GM21360 (cell line): Measurements from ENCODE around the gene RIGI.
"Not testable (repeated sequence)": the region's sequence is repeated elsewhere in the genome, so short reads cannot be mapped to it uniquely, and the experiment has no call there.

Experiments
- ATAC-seq: cut with Tn5 transposase; IDR thresholded peaks from one replicate; pipeline ENCODE4 v1.9.1; 2021; ENCODE audit warnings: mild to moderate bottlenecking, moderate library complexity; ENCODE audit not compliant: unreplicated experiment

The RIGI gene

DNA sequence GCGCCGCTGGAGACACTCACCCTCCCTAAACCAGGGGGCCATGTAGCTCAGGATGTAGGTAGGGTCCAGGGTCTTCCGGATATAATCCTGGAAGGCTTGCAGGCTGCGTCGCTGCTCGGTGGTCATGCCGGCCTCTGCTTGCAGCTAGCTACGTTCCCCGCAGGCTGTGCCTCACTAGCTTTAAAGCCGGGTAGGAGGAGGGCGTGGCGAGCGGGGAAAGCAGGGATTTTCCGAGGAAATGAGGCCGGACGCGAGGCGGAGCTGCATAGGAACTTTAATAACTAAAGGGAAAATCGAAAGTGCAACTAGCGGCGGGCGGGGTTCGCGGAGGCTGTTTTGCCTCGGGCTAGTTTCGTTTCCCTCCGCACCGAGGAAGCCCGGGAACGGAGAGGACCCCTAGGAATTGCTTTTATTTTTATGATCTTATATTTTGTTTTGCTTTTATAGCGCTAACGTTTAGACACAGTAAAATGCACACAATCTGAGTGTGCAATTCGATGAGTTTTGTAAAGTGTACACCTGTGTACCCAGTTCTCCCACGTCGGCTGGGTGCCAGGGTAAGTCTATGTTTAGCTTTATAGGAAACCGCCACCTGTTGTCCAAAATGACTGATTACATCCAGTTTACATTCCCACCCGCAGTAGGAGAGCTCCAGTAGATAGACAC is at the start of gene RIGI:
Gene RIGI (minus strand): TSS at position 156 of the 666 bp plus-strand sequence. CDS start 30 bp downstream, at position 126.
- ATAC-seq, result peak; percentile 75

DNA sequence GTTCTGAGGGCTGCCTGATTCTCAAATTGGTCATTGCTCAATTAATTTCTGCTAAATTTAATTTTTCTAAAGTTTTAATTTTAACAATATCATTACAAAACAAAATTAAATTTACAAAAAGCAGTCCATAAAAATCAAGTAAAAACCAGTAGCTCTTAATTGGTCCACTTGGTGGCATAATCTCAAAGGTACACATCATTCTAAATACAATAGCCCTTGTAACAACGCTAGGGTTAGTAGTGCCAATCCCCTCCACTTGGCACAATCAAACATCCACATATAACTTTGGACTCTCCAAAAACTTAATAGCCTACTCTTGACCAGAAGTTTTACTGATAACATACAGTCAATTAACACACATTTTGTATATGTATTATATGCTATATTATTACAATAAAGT is 48.9 kb upstream of the RIGI start:
- no peak for ATAC-seq

DNA sequence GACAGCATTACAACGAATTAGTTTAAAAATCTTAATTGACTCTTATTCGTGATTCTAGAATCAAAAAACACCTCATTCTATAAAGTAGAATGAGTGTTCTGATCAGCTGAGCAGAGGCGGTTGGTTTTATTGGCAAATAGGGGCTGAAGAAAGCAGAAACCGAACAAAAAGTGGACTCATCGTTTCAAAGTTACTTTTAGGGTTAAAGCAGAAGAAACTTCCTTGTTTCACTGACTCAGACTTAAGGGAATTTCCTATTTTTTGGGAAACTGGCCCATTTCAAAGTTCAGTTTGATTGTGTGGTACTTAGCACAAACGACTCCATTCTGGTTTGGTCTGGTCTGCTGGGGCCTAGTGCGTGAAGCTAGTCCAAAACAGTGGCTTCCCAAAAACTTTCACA is 47.8 kb upstream of the RIGI start:
- no peak for ATAC-seq

DNA sequence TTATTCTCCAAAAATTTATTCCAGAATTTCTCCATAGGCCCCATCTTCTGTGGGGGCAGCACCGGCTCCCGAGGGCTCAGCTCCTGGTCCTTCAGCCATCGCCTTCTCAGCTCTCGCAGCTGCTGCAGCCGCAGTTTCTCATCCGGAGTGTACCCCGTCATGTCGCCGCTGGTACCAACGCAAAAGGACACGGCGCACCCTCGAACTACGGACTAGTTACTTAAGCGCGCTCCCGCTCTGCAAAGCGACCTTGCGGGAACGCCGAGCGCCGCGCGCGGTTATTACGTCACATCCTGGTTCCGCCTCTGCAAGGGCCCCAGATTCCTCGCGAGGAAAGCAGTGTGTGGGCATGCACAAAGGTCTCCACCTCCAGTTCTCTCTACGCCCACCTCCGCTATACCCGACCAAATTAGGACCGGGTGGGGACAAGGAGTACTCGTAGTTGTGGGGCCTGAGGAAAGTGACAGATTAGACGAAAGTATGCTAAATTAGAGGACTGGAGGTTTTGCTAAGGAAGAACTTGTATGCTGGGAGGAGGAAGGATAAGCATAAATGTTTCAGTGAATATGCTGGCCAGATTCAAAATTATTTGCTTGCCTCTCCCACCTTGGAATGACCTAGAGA is 47.0 kb upstream of the RIGI start, which contains the start of gene NDUFB6:
Gene NDUFB6 (minus strand): TSS at position 260 of the 624 bp plus-strand sequence. CDS start 99 bp downstream, at position 161.
- peak; percentile 82 for ATAC-seq

DNA sequence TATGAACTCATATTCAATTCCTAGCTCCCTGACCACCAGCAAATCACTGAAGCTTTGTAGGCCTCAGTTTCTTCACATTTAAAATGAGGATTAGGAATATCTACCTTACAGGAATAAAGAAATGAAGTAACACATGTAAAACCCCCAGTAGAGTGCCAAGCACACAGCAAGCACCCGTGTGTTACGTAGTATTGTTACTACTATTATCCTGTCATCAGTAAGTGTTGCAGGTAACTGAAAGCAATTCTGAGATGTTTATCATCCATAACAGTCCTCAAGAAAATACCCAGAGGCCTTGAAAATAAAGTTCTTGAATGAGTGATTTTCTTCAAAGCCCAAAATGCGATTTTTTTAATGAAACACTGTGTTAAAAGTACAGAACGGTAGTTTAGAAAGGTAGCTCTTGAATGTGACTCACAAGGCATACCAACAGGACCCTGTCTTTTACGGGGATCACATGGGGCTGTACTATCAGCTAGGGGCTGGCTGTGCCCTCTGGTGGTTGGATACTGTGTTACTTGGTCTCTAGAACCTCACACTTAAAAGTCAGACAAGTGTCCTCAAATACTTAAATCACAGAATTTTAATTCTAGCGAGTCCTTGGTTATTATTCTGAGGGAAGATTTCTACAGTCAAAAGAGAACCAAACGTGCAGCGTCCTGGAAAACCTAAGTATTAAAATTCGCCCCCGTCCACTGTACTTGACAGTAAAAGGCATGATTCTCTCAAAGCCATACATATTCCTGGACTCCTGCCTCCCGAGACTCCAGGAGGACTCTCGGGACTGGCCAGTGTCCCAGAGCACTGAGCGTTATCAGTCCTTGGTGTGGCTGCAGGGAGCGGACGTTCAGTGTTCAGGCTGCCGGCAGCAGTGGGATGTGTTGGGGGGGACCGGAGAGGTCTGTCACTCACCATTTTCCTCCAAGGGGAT is 46.2 kb upstream of the RIGI start:
- ATAC-seq, result peak; percentile 89

DNA sequence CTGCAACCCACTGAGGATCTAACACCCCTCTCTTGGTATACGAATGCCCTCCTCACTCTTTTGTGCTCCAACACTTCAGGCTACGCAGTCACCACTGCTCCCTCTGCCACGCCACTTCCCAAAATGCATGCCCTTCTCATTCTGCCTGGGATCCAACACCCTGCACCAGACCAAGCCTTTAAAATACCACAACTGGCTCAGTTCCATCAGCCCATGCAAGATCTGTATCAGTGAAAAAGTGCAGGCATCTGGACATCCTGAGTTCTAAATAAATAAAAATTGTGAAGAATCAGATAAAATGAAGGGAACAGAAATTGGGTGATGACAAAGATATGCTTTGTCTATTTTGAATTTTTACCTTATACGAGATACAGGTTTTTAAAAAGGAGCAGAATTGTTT is 44.3 kb upstream of the RIGI start:
- ATAC-seq, result no peak

DNA sequence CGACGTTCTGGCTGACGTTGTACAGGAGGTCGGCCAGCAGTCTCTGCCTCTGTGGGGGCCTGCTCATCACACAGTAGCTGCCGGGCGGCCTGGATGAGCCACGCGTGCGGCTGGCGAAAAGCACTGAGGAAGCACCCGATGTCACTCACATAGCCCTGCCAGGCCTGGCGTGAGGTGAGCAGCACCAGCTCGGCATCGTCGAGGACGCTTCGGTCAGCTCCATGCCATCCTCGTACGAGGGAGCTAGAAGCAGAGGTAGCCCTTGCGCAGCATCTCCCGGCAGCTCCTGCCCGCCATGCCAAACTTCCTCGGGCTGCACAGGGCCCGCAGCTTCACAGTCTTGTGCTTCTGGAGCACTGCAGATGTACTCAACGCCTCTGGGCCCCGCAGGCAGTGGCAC is 40.8 kb upstream of the RIGI start:
- no peak for ATAC-seq

DNA sequence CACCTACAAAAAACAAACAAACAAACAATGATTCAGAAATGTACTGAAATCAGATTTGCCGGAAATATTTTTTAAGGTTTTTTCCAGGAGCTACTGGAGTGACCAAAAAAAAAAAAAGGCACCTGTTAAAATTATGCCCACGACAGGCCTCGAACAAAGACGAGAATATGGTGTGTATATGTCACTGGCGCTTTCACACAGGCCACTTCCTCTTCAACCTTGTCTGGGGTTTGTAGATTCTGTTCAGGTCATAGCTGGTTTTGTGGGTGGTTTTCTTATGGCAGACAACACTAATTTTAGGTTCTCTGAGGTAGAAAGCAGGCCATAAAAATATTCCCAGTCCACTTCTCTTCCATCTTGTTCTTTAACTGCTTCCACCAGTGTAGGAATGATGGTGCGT is 40.0 kb upstream of the RIGI start:
- ATAC-seq, result no peak

DNA sequence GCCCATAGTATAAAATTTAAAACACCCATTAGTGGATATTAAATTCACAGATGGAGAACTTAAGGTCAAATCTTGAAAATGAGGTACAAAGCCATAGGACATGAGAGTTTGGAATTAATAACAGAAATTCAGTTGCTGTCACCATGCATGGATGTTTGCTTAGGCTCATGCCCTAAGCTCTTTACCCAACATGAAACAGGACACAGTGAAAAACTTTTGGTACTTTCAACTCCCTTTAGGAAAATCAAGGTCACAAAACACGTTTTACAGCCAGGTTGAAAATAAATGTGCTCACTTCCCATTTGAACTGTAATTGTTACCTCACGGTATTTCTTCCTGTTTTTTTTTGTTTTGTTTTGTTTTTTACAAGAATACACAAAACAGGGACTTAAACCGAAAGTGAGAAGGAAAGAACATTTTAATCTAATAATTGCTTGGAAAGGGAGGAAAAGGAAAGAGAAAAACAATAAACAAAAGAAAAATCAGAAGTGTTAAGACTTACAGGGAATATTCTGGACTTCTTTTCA is 32.5 kb upstream of the RIGI start:
- ATAC-seq, result no peak

DNA sequence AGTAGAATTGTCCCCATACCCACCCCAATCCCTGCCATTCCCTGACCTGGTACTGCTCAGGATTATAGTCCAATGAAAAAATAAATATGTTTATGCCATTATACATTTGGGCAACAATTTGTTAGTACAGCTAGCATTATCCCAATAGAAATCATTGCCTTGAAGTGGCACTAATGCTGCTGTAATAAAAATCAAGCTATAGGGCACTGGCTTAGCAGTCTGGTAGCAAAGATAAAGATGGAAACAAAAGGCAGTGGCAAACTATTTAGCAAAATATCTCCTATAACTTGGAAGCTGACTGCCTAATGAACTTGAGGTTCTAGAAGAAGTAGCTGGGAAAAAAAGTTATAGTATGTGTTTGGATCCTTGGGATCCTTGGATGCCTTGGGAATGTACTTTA is 28.6 kb upstream of the RIGI start:
- no peak for ATAC-seq

DNA sequence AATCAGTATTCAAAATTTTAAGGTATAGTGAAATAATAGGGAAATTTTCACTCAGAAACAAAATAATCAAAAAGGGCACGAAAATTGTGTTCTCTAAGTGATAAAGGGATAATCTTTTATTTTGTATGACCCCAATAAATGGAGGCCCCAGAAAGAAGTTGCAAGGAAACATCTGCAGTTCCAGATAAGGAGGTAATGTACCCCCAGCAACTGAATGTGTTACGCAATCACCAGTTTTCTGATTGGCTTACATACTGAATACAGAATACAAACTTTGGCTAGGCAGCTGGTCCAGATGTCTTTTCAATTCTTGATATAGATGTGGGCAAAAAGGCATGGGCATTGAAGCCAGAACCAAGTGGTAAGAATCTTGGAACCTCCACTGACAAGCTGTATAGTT is 28.1 kb upstream of the RIGI start:
- ATAC-seq, result no peak

DNA sequence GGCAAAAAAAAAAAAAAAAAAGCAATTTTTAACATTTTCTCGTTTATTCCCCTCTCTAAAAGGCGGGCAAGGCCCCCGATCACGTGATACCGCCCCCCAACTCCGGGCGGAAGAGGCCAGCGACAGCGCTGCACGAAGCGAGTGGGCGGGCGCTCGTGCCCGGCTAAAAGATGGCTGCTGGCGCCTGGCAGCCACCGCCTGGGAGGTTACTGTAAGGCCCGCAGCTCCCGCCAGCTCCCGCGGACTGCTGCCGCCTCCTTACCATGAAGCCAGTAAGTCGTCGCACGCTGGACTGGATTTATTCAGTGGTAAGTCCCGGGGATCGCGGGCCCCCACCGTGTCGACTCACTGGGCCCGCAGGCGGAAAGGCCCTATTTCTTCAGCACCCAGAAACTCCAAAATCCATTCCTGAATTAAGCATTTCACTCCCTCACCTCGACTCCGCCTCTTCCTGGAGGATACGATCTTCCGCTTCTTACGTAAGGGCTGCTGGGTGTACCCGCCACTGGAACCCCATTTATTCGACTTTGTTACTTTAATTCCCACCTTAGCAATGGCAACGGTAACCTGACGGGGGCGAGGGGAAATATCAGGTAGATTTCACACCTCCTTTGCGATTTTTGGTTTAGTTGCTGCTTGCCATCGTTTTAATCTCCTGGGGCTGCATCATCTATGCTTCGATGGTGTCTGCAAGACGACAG is 26.3 kb upstream of the RIGI start, which contains the start of the genes SMIM27 and TOPORS:
Gene SMIM27 (plus strand): TSS at position 156 of the 701 bp plus-strand sequence. CDS start 108 bp downstream, at position 264.
Gene TOPORS (minus strand): TSS at position 415 of the 701 bp plus-strand sequence. CDS start 150 bp downstream, at position 265.
- peak; percentile 67 for ATAC-seq

DNA sequence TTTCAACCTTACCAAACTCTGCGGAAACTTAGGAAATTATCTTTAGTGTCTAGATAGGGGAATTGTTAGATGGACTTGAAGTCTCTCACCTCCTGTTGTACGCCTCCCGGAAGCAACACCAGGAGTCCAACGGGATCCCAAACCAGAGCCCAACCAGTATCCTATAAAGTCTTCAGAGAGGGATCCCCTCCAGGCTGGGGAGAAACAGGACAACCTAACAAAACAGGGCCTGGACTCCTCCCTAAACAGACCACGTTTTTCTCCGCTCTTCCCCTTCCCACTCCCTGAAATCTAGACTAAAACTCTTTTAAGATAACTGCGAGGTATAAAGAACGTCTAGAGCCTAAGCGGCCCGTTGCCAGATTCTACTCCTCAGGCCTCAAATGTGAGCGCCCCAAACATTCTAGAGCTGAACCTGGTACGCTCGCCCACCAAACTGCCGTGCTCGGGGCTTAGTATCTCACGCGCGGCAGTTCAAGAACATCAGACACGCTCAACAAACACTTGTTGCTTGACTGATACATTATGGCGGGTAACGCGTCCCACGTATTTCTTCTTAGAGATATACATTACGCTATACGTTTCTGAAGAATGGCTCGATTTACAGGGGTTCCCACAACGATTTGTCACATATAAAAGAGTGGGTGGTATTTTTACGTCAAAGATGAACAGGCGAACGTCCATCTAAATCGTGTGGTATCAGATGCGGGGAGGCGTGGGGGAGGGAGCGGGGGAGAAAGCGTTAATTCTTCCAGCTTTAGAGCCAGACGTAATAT is 25.5 kb upstream of the RIGI start:
- ATAC-seq, result peak; percentile 5

DNA sequence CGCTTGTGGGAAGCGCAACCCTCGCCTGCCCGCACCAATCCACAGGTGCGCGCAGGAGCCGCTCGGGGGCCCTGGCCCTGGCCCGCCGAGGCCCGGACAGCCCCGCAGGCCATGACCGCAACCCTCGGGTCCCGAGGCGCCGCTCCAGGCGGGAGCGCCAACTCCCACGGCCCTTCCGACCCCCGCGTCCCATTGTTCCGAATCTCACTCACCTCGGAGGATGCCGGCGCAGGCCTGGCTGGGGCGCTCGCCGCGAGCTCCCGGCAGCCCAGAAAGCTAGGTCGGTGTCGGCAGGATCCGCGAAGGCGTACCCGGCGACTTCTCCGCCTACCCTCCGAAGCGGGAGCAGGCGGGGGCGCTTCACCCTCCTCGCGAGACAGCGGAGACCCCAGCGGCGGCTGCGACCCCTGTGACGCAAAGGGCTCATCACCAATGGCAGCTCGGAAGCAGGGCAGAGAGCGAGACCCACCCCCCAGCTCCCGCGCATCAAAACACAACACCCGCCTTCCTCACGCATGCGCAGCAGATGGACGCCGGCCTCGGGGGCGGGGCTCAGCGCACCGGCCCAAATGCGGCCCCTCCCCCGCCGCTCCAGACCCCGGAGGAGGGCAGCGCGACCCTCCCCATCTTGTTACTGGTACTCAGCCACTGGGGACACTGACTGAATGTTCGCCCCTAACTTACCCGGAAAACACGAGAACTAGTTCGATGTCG is 24.7 kb upstream of the RIGI start:
- peak; percentile 62 for ATAC-seq

DNA sequence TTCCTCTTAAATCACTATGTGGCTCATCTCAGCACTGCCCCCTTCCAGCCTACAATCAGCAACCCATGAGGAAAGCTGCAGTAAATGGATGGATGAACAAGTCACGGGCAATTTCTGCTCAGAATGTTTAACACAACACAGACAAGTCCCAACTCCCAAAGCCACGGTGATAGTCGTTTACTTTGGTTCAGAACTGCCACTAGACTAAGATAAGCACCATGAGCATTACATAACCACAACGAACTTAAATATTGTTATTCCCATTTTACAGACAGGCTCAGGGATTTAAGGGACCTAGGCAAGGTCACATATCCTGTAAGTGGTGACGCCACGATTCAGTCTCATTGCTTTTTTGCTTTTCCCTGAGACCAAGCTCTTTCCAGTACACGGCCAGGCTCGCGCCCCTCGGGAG is 24.2 kb upstream of the RIGI start:
- no peak for ATAC-seq

DNA sequence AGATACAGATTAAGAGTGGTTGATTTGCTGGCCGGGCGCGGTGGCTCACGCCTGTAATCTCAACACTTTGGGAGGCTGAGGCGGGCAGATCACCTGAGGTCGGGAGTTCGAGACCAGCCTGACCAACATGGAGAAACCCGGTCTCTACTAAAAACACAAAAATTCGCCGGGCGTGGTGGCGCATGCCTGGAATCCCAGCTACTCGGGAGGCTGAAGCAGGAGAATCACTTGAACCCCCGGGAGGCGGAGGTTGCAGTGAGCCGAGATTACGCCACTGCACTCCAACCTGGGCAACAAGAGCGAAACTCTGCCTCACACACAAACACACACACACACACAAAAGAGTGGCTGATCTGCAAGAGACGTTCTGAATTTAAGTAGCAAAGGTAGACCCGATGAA is 22.2 kb upstream of the RIGI start:
- ATAC-seq, result not testable (repeated sequence)

DNA sequence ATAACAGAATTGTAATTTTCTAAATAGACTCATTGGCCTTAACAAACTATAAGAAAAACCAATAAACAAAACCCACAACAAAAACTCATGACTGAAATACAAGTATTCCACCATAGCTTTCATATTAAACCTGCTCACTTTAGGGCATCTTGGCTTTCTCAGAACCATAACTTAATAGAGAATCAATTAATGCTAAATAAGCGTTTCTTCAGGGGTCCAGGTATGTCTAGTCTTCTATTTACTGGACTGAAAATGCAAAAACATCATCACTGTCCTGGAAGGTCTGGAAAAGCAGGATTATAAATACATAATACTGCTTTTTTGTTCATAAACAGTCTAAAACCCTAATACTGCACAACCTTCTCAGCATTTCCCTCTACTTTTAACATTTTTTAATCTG is 19.9 kb upstream of the RIGI start:
- ATAC-seq, result no peak

DNA sequence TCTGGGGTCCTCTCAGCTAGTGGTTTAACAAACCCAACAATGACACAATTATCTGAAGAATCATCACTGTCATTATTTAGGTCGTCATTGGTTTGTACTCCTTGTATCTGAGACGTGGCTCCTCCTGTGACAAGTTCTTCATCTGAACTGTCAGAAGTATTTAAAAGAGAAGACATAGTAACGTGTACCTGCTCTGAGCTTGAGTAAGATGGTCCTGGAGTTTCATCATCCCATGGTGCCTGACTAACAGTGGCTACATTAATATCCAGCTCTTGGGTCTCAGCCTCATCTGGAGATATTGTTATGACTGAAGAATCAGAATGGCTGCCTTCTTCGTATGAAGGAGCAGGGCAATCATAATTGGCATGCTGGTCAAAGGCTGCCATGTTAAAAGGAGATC is 17.1 kb upstream of the RIGI start:
- ATAC-seq, result no peak

DNA sequence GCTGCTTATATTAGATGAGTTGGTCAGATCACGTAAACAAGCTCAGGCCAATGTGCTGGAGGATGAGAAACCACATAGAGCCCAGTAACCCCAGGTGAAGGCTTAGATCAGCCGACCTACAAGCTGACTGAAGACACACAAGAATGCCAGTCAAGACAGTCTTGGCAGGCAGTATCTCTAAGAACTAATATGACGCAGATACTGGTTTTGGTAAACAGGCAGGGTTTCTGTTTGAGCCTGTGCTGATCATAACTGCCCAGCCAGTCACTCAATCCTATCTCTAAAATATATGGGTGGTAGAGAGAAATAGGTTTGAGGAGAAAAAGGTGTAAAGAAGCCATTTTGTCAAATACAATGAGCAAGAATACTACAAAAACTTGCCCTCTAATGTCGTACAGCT is 7.8 kb upstream of the RIGI start:
- ATAC-seq, result no peak
